HepG2 (cell line): ENCODE results near the gene POMT1. TPM values are rescaled to one million over a fixed set of nuclear protein-coding genes. Genes with fewer than 3 reads are reported as not detected.
A peak's percentile ranks its signal among the peaks of the same experiment; 100 is the strongest.

Source experiments
- BORCS8-MEF2B ChIP-seq: sonication (generic); formaldehyde crosslinking; IDR thresholded peaks from 2 replicates; pipeline ENCODE4 v1.8.0; 2022; ENCODE audit warnings: mild to moderate bottlenecking, missing genetic modification reagents
- CBX1 ChIP-seq: IDR thresholded peaks from one replicate; pipeline ENCODE4 v1.6.1; 2016; ENCODE audit warnings: antibody characterized with exemption, low read depth
- EEA1 ChIP-seq: sonication (generic); formaldehyde crosslinking; IDR thresholded peaks from 2 replicates; pipeline ENCODE4 v1.5.1; 2020; ENCODE audit warnings: mild to moderate bottlenecking, missing genetic modification reagents, borderline replicate concordance
- FOXP1 ChIP-seq, 2 experiments: fragments of 450-650 bp in 1 of 2; IDR thresholded peaks; 2 replicates each; pipeline ENCODE4 v1.6.1; 2017 to 2018; ENCODE audit warnings: antibody characterized with exemption in 1 of 2
- KLF9 ChIP-seq: IDR thresholded peaks from 2 replicates; pipeline ENCODE4 v1.6.1; 2016; ENCODE audit warnings: low read depth
- MEF2D ChIP-seq: sonication (generic); formaldehyde crosslinking; IDR thresholded peaks from 2 replicates; pipeline ENCODE4 v1.5.1; 2020; ENCODE audit warnings: mild to moderate bottlenecking, missing genetic modification reagents
- PRPF4 ChIP-seq: fragments of 200-400 bp; formaldehyde crosslinking; IDR thresholded peaks from 2 replicates; pipeline ENCODE4 v1.6.1; 2016; ENCODE audit warnings: low read length, low read depth; ENCODE audit not compliant: poor library complexity, severe bottlenecking
- ZBTB1 ChIP-seq: sonication (generic); formaldehyde crosslinking; IDR thresholded peaks from 2 replicates; pipeline ENCODE4 v1.4.0; 2020; ENCODE audit warnings: missing genetic modification reagents, borderline replicate concordance
- ZFAT ChIP-seq: sonication (generic); formaldehyde crosslinking; conservative IDR thresholded peaks from 2 replicates; pipeline ENCODE4 v1.8.1; 2023; ENCODE audit warnings: missing genetic modification reagents, inconsistent platforms
- ZNF691 ChIP-seq: sonication (generic); formaldehyde crosslinking; IDR thresholded peaks from 2 replicates; pipeline ENCODE4 v1.4.0; 2020; ENCODE audit warnings: missing genetic modification reagents, low read depth, mild to moderate bottlenecking, borderline replicate concordance
- polyA plus RNA-seq, 8 experiments: library from polyadenylated mRNA; depleted of rRNA in 3 of 8; stranded (reverse) in 7 of 8; unstranded in 1 of 8; fragments of >200 nt; fragmentation: Illumina TruSeq in 4 of 8; extraction: Trizol in 4 of 8; gene quantifications; 2 replicates each; pipeline versions ENCODE4 v1.2.1 to v1.2.3, GENCODE V29; 2011 to 2016; ENCODE audit warnings: low read depth in 4 of 8, missing spikeins in 1 of 8, mixed read lengths in 1 of 8; ENCODE audit not compliant: insufficient read depth in 1 of 8
- total RNA-seq, 5 experiments: library from RNA; depleted of rRNA; stranded (reverse); fragments of >200 nt; fragmentation: Illumina TruSeq; extraction: Trizol; gene quantifications; 2 replicates each; pipeline ENCODE4 v1.2.3, GENCODE V29; 2016; ENCODE audit warnings: low read depth in 1 of 5
- TF ChIP-seq, protein P1 (sequence below): conservative IDR thresholded peaks from 2 replicates; pipeline ENCODE4 v1.6.1; 2018; ENCODE audit warnings: missing genetic modification reagents
- TF ChIP-seq, protein P2 (sequence below): IDR thresholded peaks from 2 replicates; pipeline ENCODE4 v1.4.0; 2020; ENCODE audit warnings: mild to moderate bottlenecking, missing genetic modification reagents
- TF ChIP-seq, protein P3 (sequence below): sonication (generic); formaldehyde crosslinking; IDR thresholded peaks from 2 replicates; pipeline ENCODE4 v1.8.1; 2023; ENCODE audit warnings: missing genetic modification reagents, inconsistent platforms, borderline replicate concordance
- TF ChIP-seq, protein P4 (sequence below): sonication (generic); formaldehyde crosslinking; IDR thresholded peaks from 2 replicates; pipeline ENCODE4 v1.4.0; 2020; ENCODE audit warnings: mild to moderate bottlenecking, missing genetic modification reagents, borderline replicate concordance

Gene POMT1
- total and polyA plus RNA-seq, 2 of the 13 experiments (the other 11 are each of a cell fraction or from before 2014, with no cell fraction given) = 21.6 to 22.7 TPM

- TF ChIP-seq, protein P1, sequence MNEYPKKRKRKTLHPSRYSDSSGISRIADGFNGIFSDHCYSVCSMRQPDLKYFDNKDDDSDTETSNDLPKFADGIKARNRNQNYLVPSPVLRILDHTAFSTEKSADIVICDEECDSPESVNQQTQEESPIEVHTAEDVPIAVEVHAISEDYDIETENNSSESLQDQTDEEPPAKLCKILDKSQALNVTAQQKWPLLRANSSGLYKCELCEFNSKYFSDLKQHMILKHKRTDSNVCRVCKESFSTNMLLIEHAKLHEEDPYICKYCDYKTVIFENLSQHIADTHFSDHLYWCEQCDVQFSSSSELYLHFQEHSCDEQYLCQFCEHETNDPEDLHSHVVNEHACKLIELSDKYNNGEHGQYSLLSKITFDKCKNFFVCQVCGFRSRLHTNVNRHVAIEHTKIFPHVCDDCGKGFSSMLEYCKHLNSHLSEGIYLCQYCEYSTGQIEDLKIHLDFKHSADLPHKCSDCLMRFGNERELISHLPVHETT (CRISPR knock-in tag) = no peak
- TF ChIP-seq BORCS8-MEF2B (CRISPR knock-in tag) (peak; percentile 73), ZNF691 (CRISPR knock-in tag) (no peak; the same call in 1 of the 2 replicates), MEF2D (CRISPR knock-in tag) (no peak), ZBTB1 (CRISPR knock-in tag) (no peak), CBX1 (peak; percentile 54), ZFAT (CRISPR knock-in tag) (no peak), KLF9 (CRISPR knock-in tag) (no peak), PRPF4 (no peak), FOXP1 (IDR thresholded peaks at IDR 0.05) (no peak), FOXP1 (CRISPR knock-in tag; IDR thresholded peaks at IDR 0.05) (no peak; the same call in 1 of the 2 replicates), EEA1 (CRISPR knock-in tag) (no peak)
- TF ChIP-seq, protein P2, sequence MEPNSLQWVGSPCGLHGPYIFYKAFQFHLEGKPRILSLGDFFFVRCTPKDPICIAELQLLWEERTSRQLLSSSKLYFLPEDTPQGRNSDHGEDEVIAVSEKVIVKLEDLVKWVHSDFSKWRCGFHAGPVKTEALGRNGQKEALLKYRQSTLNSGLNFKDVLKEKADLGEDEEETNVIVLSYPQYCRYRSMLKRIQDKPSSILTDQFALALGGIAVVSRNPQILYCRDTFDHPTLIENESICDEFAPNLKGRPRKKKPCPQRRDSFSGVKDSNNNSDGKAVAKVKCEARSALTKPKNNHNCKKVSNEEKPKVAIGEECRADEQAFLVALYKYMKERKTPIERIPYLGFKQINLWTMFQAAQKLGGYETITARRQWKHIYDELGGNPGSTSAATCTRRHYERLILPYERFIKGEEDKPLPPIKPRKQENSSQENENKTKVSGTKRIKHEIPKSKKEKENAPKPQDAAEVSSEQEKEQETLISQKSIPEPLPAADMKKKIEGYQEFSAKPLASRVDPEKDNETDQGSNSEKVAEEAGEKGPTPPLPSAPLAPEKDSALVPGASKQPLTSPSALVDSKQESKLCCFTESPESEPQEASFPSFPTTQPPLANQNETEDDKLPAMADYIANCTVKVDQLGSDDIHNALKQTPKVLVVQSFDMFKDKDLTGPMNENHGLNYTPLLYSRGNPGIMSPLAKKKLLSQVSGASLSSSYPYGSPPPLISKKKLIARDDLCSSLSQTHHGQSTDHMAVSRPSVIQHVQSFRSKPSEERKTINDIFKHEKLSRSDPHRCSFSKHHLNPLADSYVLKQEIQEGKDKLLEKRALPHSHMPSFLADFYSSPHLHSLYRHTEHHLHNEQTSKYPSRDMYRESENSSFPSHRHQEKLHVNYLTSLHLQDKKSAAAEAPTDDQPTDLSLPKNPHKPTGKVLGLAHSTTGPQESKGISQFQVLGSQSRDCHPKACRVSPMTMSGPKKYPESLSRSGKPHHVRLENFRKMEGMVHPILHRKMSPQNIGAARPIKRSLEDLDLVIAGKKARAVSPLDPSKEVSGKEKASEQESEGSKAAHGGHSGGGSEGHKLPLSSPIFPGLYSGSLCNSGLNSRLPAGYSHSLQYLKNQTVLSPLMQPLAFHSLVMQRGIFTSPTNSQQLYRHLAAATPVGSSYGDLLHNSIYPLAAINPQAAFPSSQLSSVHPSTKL (CRISPR knock-in tag) = no peak
- TF ChIP-seq, protein P3, sequence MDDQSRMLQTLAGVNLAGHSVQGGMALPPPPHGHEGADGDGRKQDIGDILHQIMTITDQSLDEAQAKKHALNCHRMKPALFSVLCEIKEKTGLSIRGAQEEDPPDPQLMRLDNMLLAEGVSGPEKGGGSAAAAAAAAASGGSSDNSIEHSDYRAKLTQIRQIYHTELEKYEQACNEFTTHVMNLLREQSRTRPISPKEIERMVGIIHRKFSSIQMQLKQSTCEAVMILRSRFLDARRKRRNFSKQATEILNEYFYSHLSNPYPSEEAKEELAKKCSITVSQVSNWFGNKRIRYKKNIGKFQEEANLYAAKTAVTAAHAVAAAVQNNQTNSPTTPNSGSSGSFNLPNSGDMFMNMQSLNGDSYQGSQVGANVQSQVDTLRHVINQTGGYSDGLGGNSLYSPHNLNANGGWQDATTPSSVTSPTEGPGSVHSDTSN (CRISPR knock-in tag) = 0 out of 2 replicates have a peak, but pooled peaks have one; percentile 3
- TF ChIP-seq, protein P4, sequence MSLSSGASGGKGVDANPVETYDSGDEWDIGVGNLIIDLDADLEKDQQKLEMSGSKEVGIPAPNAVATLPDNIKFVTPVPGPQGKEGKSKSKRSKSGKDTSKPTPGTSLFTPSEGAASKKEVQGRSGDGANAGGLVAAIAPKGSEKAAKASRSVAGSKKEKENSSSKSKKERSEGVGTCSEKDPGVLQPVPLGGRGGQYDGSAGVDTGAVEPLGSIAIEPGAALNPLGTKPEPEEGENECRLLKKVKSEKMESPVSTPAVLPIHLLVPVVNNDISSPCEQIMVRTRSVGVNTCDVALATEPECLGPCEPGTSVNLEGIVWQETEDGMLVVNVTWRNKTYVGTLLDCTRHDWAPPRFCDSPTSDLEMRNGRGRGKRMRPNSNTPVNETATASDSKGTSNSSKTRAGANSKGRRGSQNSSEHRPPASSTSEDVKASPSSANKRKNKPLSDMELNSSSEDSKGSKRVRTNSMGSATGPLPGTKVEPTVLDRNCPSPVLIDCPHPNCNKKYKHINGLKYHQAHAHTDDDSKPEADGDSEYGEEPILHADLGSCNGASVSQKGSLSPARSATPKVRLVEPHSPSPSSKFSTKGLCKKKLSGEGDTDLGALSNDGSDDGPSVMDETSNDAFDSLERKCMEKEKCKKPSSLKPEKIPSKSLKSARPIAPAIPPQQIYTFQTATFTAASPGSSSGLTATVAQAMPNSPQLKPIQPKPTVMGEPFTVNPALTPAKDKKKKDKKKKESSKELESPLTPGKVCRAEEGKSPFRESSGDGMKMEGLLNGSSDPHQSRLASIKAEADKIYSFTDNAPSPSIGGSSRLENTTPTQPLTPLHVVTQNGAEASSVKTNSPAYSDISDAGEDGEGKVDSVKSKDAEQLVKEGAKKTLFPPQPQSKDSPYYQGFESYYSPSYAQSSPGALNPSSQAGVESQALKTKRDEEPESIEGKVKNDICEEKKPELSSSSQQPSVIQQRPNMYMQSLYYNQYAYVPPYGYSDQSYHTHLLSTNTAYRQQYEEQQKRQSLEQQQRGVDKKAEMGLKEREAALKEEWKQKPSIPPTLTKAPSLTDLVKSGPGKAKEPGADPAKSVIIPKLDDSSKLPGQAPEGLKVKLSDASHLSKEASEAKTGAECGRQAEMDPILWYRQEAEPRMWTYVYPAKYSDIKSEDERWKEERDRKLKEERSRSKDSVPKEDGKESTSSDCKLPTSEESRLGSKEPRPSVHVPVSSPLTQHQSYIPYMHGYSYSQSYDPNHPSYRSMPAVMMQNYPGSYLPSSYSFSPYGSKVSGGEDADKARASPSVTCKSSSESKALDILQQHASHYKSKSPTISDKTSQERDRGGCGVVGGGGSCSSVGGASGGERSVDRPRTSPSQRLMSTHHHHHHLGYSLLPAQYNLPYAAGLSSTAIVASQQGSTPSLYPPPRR (CRISPR knock-in tag) = peak; percentile 47; the same call in 1 of the 2 replicates
Observed at GRCh38 chr9:131502781-131503625, at the start of gene POMT1 (continued).
